ENCODE measurements around the gene VAMP7.

DNA sequence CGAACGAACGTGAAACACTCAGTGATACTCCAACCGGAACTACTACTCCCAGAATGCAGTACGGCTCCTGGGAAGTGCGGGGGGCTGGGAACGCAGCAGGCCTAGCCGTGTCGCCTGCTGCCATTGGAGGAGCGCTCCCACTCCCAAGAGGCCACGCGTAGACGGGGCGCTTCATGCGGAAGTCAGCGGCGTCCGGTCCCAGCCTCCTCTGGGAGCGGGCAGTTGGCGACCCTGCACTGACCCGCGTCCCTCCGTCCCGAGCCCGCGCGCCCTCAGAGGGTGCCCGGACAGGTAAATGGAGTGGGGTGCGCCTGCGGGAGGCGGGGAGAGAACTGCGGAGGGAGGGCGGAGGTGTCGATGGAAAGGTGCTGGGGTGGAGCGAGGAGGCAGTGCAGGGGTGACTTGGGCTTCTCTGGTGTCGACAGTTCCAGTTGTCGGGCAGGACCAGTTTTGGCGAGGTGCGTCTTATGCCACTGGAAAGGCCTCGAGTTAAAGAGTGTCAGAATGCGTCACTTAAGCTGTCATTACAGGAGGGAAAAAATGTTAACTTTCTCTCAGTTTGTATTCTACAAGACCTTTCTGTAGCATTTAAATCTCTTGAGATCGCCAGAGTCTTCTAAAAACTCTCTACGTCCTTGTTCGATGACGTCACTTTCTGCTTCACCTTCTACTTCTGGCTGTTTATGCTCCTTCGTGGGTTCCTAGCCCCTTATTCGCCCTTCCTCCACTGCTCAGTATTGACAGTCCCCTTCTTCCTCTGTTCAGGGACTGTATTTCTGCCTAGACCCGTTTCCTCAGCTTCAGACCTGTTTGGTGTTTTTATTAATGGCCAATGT is at the start of gene VAMP7:
- TF ChIP-seq POLR2A (IDR thresholded peaks at IDR 0.05; ENCODE audit: low read length) (peak; percentile 90), GATA1 (IDR thresholded peaks at IDR 0.05; ENCODE audit: low read depth, low read length) (no peak)
